Mesothelial cell of epicardium (in vitro differentiated cells): Measurements from ENCODE around the gene CD68. TPM values are rescaled to one million over a fixed set of nuclear protein-coding genes. Genes with fewer than 3 reads are reported as not detected.

Experiments
- DNase-seq, 2 experiments: peaks; one replicate each; pipeline ENCODE4 v3.0.0; 2021; ENCODE audit warnings: low spot score in 2 of 2; ENCODE audit not compliant: unreplicated experiment in 2 of 2
- H3K27ac Mint-ChIP-seq: 2 replicates; pipeline ENCODE4 v1.8.0; 2021; ENCODE audit warnings: mixed read lengths
- H3K27me3 Mint-ChIP-seq: 2 replicates; pipeline ENCODE4 v1.8.0; 2021; ENCODE audit warnings: low read depth, mixed read lengths
- H3K36me3 Mint-ChIP-seq: 2 replicates; pipeline ENCODE4 v1.8.0; 2021; ENCODE audit warnings: mixed read lengths
- H3K4me1 Mint-ChIP-seq: 2 replicates; pipeline ENCODE4 v1.8.0; 2021; ENCODE audit warnings: mixed read lengths
- H3K4me3 Mint-ChIP-seq: 2 replicates; pipeline ENCODE4 v1.8.0; 2021; ENCODE audit warnings: mild to moderate bottlenecking, moderate library complexity, mixed read lengths
- H3K9me3 Mint-ChIP-seq: 2 replicates; pipeline ENCODE4 v1.8.0; 2021; ENCODE audit warnings: mixed read lengths
- total RNA-seq: library from RNA; stranded (reverse); gene quantifications from 3 replicates; pipeline ENCODE4 v1.2.1, GENCODE V29; 2021
- TF ChIP-seq, protein P1 (sequence below): fragments of 200-600 bp; sonication (generic); IDR thresholded peaks from one replicate; pipeline ENCODE4 v1.5.0; 2021; ENCODE audit warnings: antibody characterized with exemption; ENCODE audit not compliant: unreplicated experiment

CD68 gene
- total RNA-seq, 1 donor from 2014 or later: 0.78 TPM

DNA sequence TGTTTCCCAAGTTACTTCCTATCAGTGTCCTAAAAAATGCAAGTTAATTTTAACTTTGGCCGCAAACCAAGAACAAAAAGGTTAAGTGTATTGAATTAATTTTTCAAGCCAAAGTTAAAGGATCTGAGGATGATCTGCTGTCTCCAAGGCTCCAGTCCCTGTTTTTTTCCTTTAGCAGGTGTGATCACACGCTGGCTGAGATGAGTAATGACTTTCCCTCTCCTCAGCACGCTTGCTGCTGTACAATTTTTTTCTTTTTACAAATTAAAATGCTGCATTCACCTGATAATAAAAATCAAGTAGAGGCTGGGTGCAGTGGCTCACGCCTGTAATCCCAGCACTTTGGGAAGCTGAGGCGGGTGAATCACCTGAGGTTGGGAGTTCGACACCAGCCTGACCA, 34.5 kb upstream of the CD68 start:
- Mint-ChIP-seq H3K4me1 (peaks cover 9% of the 10 kb centered on the region), H3K9me3 (no peaks in the 10 kb centered on the region), H3K27ac (no peak overlapping the region), H3K4me3 (no peak overlapping the region), H3K36me3 (no peaks in the 10 kb centered on the region), H3K27me3 (peaks cover 19% of the 10 kb centered on the region)
- TF ChIP-seq, protein P1, sequence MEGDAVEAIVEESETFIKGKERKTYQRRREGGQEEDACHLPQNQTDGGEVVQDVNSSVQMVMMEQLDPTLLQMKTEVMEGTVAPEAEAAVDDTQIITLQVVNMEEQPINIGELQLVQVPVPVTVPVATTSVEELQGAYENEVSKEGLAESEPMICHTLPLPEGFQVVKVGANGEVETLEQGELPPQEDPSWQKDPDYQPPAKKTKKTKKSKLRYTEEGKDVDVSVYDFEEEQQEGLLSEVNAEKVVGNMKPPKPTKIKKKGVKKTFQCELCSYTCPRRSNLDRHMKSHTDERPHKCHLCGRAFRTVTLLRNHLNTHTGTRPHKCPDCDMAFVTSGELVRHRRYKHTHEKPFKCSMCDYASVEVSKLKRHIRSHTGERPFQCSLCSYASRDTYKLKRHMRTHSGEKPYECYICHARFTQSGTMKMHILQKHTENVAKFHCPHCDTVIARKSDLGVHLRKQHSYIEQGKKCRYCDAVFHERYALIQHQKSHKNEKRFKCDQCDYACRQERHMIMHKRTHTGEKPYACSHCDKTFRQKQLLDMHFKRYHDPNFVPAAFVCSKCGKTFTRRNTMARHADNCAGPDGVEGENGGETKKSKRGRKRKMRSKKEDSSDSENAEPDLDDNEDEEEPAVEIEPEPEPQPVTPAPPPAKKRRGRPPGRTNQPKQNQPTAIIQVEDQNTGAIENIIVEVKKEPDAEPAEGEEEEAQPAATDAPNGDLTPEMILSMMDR: no peak
- DNase-seq: no peak

DNA sequence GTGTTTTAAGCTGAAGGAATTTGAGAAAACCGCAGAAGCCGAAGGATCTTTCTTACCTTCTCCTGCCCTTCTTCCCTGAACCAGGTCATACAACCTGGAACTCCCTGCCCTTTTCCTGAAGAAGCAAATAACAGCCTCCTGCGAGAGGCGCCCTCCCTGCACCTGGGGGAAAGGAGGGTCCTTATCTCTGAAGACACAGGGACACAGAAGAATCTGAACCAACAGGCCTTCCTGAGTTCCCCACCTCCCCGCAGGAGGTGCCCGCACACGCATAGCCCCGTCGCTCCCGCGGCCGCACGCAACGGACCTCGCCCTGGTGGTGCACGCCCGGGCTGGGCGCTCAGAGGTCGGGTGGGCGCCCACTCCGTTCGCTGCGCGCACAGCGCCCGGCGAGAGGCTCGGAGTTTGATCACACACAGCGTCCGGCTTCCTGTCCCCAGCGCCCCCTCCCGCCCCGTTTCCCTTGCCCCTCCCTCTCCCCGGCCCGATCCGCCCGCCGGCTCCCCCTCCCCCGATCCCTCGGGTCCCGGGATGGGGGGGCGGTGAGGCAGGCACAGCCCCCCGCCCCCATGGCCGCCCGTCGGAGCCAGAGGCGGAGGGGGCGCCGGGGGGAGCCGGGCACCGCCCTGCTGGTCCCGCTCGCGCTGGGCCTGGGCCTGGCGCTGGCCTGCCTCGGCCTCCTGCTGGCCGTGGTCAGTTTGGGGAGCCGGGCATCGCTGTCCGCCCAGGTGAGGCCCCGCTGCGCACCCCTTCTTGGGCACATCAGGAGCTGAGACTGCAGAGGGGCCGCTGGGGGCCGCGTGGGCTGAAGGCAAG, 30.6 kb upstream of the CD68 start, which contains the start of gene TNFSF12:
Gene TNFSF12, plus strand, starts transcription at position 474 of the 816 bp plus-strand sequence. Its CDS starts 96 bp downstream, at position 570.
- no peaks in the 10 kb centered on the region for H3K9me3 Mint-ChIP-seq
- peak within 1 kb of the TSS; percentile 74 for H3K27ac Mint-ChIP-seq
- TF ChIP-seq, protein P1: no peak
- no peaks in the 10 kb centered on the region for H3K36me3 Mint-ChIP-seq
- H3K27me3 Mint-ChIP-seq: peaks cover 3% of the 10 kb centered on the region
- DNase-seq: peak in 1 of 2 experiments; percentile 43
- peak within 1 kb of the TSS; percentile 66 for H3K4me3 Mint-ChIP-seq
- H3K4me1 Mint-ChIP-seq: peaks cover 9% of the 10 kb centered on the region

DNA sequence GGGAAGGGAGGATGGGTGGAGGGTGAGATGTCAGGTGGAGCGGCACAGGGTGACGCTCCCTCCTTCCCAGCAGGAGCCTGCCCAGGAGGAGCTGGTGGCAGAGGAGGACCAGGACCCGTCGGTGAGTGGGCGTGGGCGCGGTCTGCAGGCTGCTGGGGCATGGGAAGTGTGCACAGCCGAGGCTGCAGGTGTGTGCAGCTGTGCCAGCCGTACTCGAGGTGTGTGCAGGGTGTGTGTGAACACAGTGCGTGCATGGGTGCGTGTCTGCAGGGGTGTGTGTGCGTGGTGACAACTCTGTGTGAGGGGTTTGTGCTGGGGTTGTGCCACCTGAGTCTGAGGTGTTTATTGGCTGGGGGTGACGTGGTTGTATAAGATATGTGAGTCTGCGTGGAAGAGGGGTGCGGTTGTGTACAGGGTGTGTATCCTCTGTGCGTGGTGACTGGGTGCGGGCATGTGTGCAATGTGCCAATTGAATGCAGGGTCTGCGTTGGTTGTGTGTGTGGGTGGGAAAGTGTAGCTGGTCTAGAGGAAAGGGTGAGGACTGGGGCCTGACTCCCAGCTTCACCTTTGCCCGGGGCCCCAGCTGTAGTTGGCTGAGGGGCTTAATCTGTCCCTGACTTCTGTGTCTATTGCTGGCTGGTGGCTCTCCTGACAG, 29.9 kb upstream of the CD68 start:
- Mint-ChIP-seq H3K27ac (peak overlapping the region; percentile 74), H3K4me1 (peaks cover 9% of the 10 kb centered on the region), H3K4me3 (peak overlapping the region; percentile 58), H3K27me3 (no peaks in the 10 kb centered on the region), H3K36me3 (no peaks in the 10 kb centered on the region), H3K9me3 (no peaks in the 10 kb centered on the region)
- TF ChIP-seq, protein P1: no peak
- DNase-seq: no peak

DNA sequence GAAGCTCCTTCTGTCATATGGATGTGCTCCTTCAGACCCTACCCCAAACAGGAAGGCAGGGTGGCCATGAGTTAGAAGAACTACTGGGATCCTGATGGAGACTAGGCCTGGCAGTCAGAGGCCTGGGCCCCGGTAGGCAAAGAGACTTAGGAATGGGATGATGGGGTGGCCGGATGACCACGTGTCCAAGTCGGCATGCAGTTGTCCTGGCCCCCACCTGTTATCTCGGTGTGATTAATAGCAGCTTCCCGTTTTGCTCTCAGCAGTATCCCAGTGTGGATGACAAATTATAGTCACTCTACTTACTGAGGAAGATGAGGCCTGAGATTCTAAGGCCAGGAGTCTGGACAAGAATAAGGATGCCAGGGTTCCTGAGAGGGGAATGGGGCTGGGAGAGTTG, 29.1 kb upstream of the CD68 start:
- peak overlapping the region; percentile 58 for H3K4me3 Mint-ChIP-seq
- peaks cover 9% of the 10 kb centered on the region for H3K4me1 Mint-ChIP-seq
- TF ChIP-seq, protein P1: no peak
- H3K27ac Mint-ChIP-seq: no peak overlapping the region
- H3K36me3 Mint-ChIP-seq: no peaks in the 10 kb centered on the region
- no peak for DNase-seq
- no peaks in the 10 kb centered on the region for H3K27me3 Mint-ChIP-seq
- H3K9me3 Mint-ChIP-seq: no peaks in the 10 kb centered on the region

DNA sequence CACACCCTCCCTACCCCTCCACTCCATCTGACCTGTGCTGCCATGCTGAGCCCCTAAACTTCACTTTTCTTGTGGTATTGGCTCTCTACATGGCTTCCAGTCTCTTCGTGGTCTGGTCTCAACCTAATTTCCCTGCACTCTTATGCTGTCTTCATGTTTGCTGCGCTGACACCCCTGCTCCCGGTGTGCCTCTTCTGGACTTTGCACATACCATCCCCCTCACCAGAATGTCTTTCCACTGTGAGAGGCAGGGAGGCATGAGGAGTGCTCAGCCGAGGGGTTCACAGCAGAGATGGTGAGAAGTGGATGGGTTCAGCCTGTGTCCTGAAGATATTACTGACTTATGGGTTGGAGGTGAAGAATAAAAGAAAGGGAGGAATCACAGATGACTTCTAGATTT, 28.0 kb upstream of the CD68 start:
- Mint-ChIP-seq H3K4me1 (peaks cover 13% of the 10 kb centered on the region), H3K27me3 (no peaks in the 10 kb centered on the region), H3K4me3 (no peak overlapping the region), H3K36me3 (no peaks in the 10 kb centered on the region), H3K27ac (no peak overlapping the region), H3K9me3 (no peaks in the 10 kb centered on the region)
- TF ChIP-seq, protein P1: no peak
- DNase-seq: no peak
